ENCODE results near the gene BPIFA2.

- no peak for TF ChIP-seq EZH2 (IDR thresholded peaks at IDR 0.05; ENCODE audit: low read length)
- no peak for TF ChIP-seq CTCF (optimal IDR thresholded peaks at IDR 0.05 in 1 of 3, IDR thresholded peaks at IDR 0.05 in 1 of 3, conservative IDR thresholded peaks at IDR 0.05 in 1 of 3; ENCODE audit: extremely low read depth in 1 of 3, insufficient read depth in 2 of 3, low read length in 3 of 3)
These were observed 19.9 kb upstream of the BPIFA2 start for GRCh38 chr20:33148040-33148439.
